Ovary (tissue), 3 donors: ENCODE measurements around the gene COL5A2.

Experiments
- CTCF ChIP-seq, 3 donors: fragments of 450-650 bp in 2 of 3; fragments of 200-600 bp in 1 of 3; IDR thresholded peaks; one replicate each; pipeline versions ENCODE4 v1.5.1 to v1.8.0; 2016 to 2022; ENCODE audit warnings: antibody characterized with exemption in 3 of 3, mild to moderate bottlenecking in 1 of 3
- EP300 ChIP-seq: sonication (generic); formaldehyde crosslinking; IDR thresholded peaks from one replicate; pipeline ENCODE4 v1.6.1; 2017; ENCODE audit warnings: antibody characterized with exemption
- POLR2A ChIP-seq: fragments of 450-650 bp; IDR thresholded peaks from one replicate; pipeline ENCODE4 v1.6.1; 2017; ENCODE audit warnings: antibody characterized with exemption, mild to moderate bottlenecking, moderate library complexity
- donor health status: DM: no; HTN: no; CAD: no.

GRCh38 chr2:189016311-189016861 is 163.2 kb downstream of the COL5A2 start:
- TF ChIP-seq CTCF (IDR thresholded peaks at IDR 0.05) (no peak), POLR2A (no peak), EP300 (no peak)
